ENCODE data around the gene RMC1. TPM values are rescaled to one million over a fixed set of nuclear protein-coding genes. Genes with fewer than 3 reads are reported as not detected.

The RMC1 gene
- total RNA-seq, 4 donors from 2014 or later, result 4.4 to 34.1 (median 26.6) TPM

DNA sequence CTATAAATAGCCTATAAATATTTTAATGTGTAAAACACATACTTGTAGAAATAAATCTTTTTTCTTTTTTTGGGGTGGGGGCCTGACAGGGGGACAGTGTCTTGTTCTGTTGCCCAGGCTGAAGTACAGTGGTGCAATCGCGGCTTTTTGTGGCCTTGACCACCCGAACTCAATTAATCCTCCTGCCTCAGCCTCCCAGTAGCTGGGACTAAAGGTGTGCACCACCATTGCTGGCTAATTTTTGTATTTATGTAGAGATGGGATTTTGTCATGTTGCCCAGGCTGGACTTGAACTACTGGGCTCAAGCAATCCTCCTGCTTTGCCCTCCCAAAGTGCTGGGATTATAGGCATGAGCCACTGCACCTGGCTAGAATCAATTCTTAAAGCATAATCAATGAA is 45.4 kb downstream of the RMC1 start:
- no peaks in the 10 kb centered on the region for H3K27me3 ChIP-seq
- in situ Hi-C loops (cut with MboI; ENCODE audit: low pct_ligation_motif_present in 1 of 4, low pct_unique_long_range_greater_than_20kb in 1 of 4, low sequenced_read_pairs in 3 of 4), result no loop called here
- H3K4me1 ChIP-seq, result peaks cover 0 to 6% (median 0%) of the 10 kb centered on the region in 4 donors
- intact Hi-C loops (cut with DNase I; ENCODE audit: low total_unique reads), result no loop called here
- H3K4me3 ChIP-seq, result no peak overlapping the region
- no peak for DNase-seq
- H3K9me3 ChIP-seq, result no peaks in the 10 kb centered on the region
- no peak overlapping the region for H3K27ac ChIP-seq
- peaks cover 0 to 59% (median 21%) of the 10 kb centered on the region in 4 donors for H3K36me3 ChIP-seq
- TF ChIP-seq EP300 (IDR thresholded peaks at IDR 0.05; ENCODE audit: low read depth) (no peak), POLR2AphosphoS5 (IDR thresholded peaks at IDR 0.05) (no peak), POLR2A (IDR thresholded peaks at IDR 0.05) (no peak)
- TF ChIP-seq, protein P1, sequence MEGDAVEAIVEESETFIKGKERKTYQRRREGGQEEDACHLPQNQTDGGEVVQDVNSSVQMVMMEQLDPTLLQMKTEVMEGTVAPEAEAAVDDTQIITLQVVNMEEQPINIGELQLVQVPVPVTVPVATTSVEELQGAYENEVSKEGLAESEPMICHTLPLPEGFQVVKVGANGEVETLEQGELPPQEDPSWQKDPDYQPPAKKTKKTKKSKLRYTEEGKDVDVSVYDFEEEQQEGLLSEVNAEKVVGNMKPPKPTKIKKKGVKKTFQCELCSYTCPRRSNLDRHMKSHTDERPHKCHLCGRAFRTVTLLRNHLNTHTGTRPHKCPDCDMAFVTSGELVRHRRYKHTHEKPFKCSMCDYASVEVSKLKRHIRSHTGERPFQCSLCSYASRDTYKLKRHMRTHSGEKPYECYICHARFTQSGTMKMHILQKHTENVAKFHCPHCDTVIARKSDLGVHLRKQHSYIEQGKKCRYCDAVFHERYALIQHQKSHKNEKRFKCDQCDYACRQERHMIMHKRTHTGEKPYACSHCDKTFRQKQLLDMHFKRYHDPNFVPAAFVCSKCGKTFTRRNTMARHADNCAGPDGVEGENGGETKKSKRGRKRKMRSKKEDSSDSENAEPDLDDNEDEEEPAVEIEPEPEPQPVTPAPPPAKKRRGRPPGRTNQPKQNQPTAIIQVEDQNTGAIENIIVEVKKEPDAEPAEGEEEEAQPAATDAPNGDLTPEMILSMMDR (IDR thresholded peaks at IDR 0.05), result no peak
- 95 to 100% methylated on average over 2 to 3 of the region's 3 CpGs for WGBS, 2 donors (ENCODE audit: low coverage in 1 of 2)

DNA sequence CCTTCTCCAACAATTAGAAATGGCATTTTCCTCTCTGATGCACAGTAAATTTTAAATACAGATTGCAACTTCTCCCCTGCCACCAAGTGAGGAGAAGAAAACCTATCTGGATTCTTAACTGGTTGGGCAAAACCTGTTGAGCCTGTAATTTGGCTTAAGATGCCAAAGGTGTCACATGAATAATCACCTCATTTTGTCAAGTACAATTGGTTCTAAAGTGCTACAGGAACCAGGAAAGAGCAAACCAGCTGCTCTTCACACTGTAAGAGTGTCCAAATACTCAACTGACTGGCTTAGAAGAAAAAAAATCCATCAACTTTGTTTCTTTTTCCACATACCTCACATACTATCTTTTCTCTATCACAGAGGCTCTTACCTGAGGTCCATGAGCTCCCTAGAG is 47.6 kb downstream of the RMC1 start:
- H3K36me3 ChIP-seq, result peaks cover 0 to 64% (median 22%) of the 10 kb centered on the region in 4 donors
- TF ChIP-seq POLR2AphosphoS5 (IDR thresholded peaks at IDR 0.05) (no peak), EP300 (IDR thresholded peaks at IDR 0.05; ENCODE audit: low read depth) (no peak), POLR2A (IDR thresholded peaks at IDR 0.05) (no peak)
- TF ChIP-seq, protein P1 (IDR thresholded peaks at IDR 0.05), result no peak
- intact Hi-C loops (cut with DNase I; ENCODE audit: low total_unique reads) (no loop called here), in situ Hi-C loops (cut with MboI; ENCODE audit: low pct_ligation_motif_present in 1 of 4, low pct_unique_long_range_greater_than_20kb in 1 of 4, low sequenced_read_pairs in 3 of 4) (no loop called here)
- H3K9me3 ChIP-seq, result no peaks in the 10 kb centered on the region
- H3K27me3 ChIP-seq, result no peaks in the 10 kb centered on the region
- no peak overlapping the region for H3K4me3 ChIP-seq
- no peak for DNase-seq
- no peak overlapping the region for H3K27ac ChIP-seq
- peaks cover 0 to 6% (median 0%) of the 10 kb centered on the region in 4 donors for H3K4me1 ChIP-seq

DNA sequence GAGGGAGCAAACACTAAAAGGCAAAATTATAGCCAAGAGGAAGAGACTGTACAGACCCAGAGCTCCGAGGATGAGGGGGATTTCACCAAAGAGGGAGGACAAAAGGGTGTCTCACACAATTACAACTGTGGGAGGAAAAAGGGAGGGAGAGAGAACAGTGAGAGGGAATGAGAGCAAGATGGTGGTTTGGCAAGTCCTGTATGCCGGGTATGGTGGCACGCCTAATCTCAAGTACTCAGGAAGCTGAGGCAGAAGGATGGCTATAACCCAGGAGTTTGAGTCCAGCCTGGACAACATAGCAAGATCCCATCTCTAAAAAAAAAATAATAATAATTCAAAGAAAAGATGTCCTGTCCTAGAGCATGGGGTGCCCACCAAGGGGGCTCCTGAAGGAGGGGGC is 48.7 kb downstream of the RMC1 start:
- H3K4me3 ChIP-seq, result no peak overlapping the region
- no peak for DNase-seq
- intact Hi-C loops (cut with DNase I; ENCODE audit: low total_unique reads) (no loop called here), in situ Hi-C loops (cut with MboI; ENCODE audit: low pct_ligation_motif_present in 1 of 4, low pct_unique_long_range_greater_than_20kb in 1 of 4, low sequenced_read_pairs in 3 of 4) (no loop called here)
- WGBS, 2 donors (ENCODE audit: low coverage in 1 of 2), result 69 to 89% methylated on average over 3 of the region's 3 CpGs
- H3K27me3 ChIP-seq, result no peaks in the 10 kb centered on the region
- peaks cover 0 to 6% (median 0%) of the 10 kb centered on the region in 4 donors for H3K4me1 ChIP-seq
- H3K27ac ChIP-seq, result no peak overlapping the region
- H3K36me3 ChIP-seq, result peaks cover 0 to 64% (median 25%) of the 10 kb centered on the region in 4 donors
- no peaks in the 10 kb centered on the region for H3K9me3 ChIP-seq
- TF ChIP-seq POLR2A (IDR thresholded peaks at IDR 0.05) (no peak), EP300 (IDR thresholded peaks at IDR 0.05; ENCODE audit: low read depth) (no peak), POLR2AphosphoS5 (IDR thresholded peaks at IDR 0.05) (no peak)
- TF ChIP-seq, protein P1 (IDR thresholded peaks at IDR 0.05), result no peak

DNA sequence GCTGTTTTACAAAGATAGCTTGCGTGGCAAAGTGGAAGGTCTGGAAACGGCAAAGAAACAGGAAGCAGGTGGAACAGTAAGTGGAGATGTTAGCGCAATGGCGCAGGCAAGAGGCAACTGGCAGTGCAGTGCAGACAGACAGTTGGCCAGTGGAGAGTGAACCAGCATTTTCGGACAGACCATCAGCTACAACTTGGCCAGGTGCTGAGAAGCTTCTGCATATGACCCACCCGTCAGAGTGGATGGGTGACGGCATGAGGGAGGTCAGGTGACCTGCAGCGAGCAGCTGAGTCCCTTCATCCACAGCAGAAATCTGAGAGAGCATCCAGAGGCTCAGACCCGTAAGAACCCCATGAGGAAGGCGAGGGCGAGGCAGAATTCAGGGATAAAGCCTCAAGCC is 49.2 kb downstream of the RMC1 start:
- H3K27ac ChIP-seq, result no peak overlapping the region
- TF ChIP-seq, protein P1 (IDR thresholded peaks at IDR 0.05), result no peak
- TF ChIP-seq EP300 (IDR thresholded peaks at IDR 0.05; ENCODE audit: low read depth), result no peak
- H3K27me3 ChIP-seq, result no peaks in the 10 kb centered on the region
- H3K4me1 ChIP-seq, result peaks cover 0 to 6% (median 0%) of the 10 kb centered on the region in 4 donors
- intact Hi-C loops (cut with DNase I; ENCODE audit: low total_unique reads), result no loop called here
- peaks cover 0 to 64% (median 25%) of the 10 kb centered on the region in 4 donors for H3K36me3 ChIP-seq
- 87 to 92% methylated on average over 3 to 11 of the region's 11 CpGs for WGBS, 2 donors (ENCODE audit: low coverage in 1 of 2)
- no peaks in the 10 kb centered on the region for H3K9me3 ChIP-seq
- in situ Hi-C loops (cut with MboI; ENCODE audit: low pct_ligation_motif_present in 1 of 4, low pct_unique_long_range_greater_than_20kb in 1 of 4, low sequenced_read_pairs in 3 of 4), result no loop called here
- DNase-seq, result no peak
- H3K4me3 ChIP-seq, result no peak overlapping the region

Data from transverse colon (tissue), 4 donors.